GM23248 (cell line): ENCODE data around the gene EFCAB5. TPM values are rescaled to one million over a fixed set of nuclear protein-coding genes. Genes with fewer than 3 reads are reported as not detected.

Experiments used
- DNase-seq: peaks from one replicate; pipeline ENCODE4 v3.0.0-alpha.2; 2015
- H2AFZ ChIP-seq: fragments of 200-600 bp; sonication (generic); 2 replicates; pipeline ENCODE4 v1.6.1; 2016; ENCODE audit warnings: antibody characterized with exemption
- H3F3A ChIP-seq: fragments of 200-600 bp; sonication (generic); 2 replicates; pipeline ENCODE4 v1.6.1; 2016; ENCODE audit warnings: mild to moderate bottlenecking, antibody characterized with exemption, mixed run types; ENCODE audit not compliant: insufficient read depth
- H3K27ac ChIP-seq: fragments of 200-600 bp; sonication (generic); 2 replicates; pipeline ENCODE4 v1.5.1; 2016; ENCODE audit warnings: mild to moderate bottlenecking
- H3K27me3 ChIP-seq: fragments of 200-600 bp; sonication (generic); replicated peaks from 2 replicates; pipeline ENCODE4 v1.6.1; 2016; ENCODE audit warnings: mild to moderate bottlenecking; ENCODE audit not compliant: insufficient read depth
- H3K36me3 ChIP-seq: fragments of 200-600 bp; sonication (generic); 2 replicates; pipeline ENCODE4 v1.6.1; 2016; ENCODE audit warnings: low read depth, mild to moderate bottlenecking
- H3K4me1 ChIP-seq: fragments of 200-600 bp; sonication (generic); 2 replicates; pipeline ENCODE4 v1.6.1; 2016; ENCODE audit warnings: mild to moderate bottlenecking; ENCODE audit not compliant: insufficient read depth
- H3K4me2 ChIP-seq: fragments of 200-600 bp; sonication (generic); one replicate; pipeline ENCODE4 v1.6.1; 2016; ENCODE audit warnings: mild to moderate bottlenecking; ENCODE audit not compliant: unreplicated experiment
- H3K4me3 ChIP-seq: fragments of 200-600 bp; sonication (generic); 2 replicates; pipeline ENCODE4 v1.5.1; 2016; ENCODE audit warnings: mild to moderate bottlenecking
- H3K79me2 ChIP-seq: fragments of 200-600 bp; sonication (generic); 2 replicates; pipeline ENCODE4 v1.6.1; 2016; ENCODE audit warnings: mild to moderate bottlenecking; ENCODE audit not compliant: insufficient read depth
- H3K9ac ChIP-seq: fragments of 200-600 bp; sonication (generic); 2 replicates; pipeline ENCODE4 v1.6.1; 2016; ENCODE audit warnings: mild to moderate bottlenecking
- H3K9me2 ChIP-seq: fragments of 200-600 bp; sonication (generic); 2 replicates; pipeline ENCODE4 v1.6.1; 2016; ENCODE audit warnings: mixed run types, mild to moderate bottlenecking, moderate library complexity; ENCODE audit not compliant: insufficient read depth
- H3K9me3 ChIP-seq: fragments of 200-600 bp; sonication (generic); one replicate; pipeline ENCODE4 v1.6.1; 2017; ENCODE audit warnings: low read depth
- H4K20me1 ChIP-seq: fragments of 200-600 bp; sonication (generic); 2 replicates; pipeline ENCODE4 v1.6.0; 2016; ENCODE audit not compliant: insufficient read depth
- EZH2 ChIP-seq: fragments of 200-600 bp; sonication (generic); IDR thresholded peaks from 2 replicates; pipeline ENCODE4 v1.6.1; 2018; ENCODE audit warnings: antibody characterized with exemption, mild to moderate bottlenecking; ENCODE audit not compliant: insufficient read depth, poor library complexity, severe bottlenecking
- EZH2phosphoT487 ChIP-seq: fragments of 200-600 bp; sonication (generic); IDR thresholded peaks from 2 replicates; pipeline ENCODE4 v1.6.1; 2018; ENCODE audit warnings: antibody characterized with exemption, moderate library complexity, mild to moderate bottlenecking, low read depth; ENCODE audit not compliant: insufficient read depth
- WGBS, 2 experiments: methylation state at CpG; one replicate each; pipeline ENCODE4 v1.1.6; 2015 to 2017; ENCODE audit warnings: low lambda C conversion rate in 2 of 2, low coverage in 1 of 2; ENCODE audit errors: missing lambda C conversion rate in 2 of 2; 5-methylcytosine and 5-hydroxymethylcytosine counted together
- in situ Hi-C: fragments of 300-500 bp; cut with MboI; formaldehyde crosslinking; loops from 2 replicates; pipeline ENCODE4 v1.15.0; 2020
- microRNA counts: library from miRNA; unstranded; fragments of <30 nt; microRNA quantifications from one replicate; lab custom pipeline; 2016
- microRNA-seq: library from miRNA; unstranded; fragments of <30 nt; microRNA quantifications from one replicate; pipeline ENCODE4, GENCODE V29; 2016; ENCODE audit warnings: borderline number of aligned reads
- polyA plus RNA-seq: library from polyadenylated mRNA; unstranded; fragments of >200 nt; fragmentation: Nextera tagmentation; extraction: Ambion mirVana; gene quantifications from 2 replicates; pipeline ENCODE4 v1.2.1, GENCODE V29; 2016
- small RNA-seq: library from RNA; depleted of rRNA; stranded (forward); fragments of <200 nt; gene quantifications from one replicate; pipeline ENCODE3, GENCODE V24; 2014; ENCODE audit warnings: low read depth, low replicate concordance
- total RNA-seq: library from RNA; depleted of rRNA; stranded (reverse); fragments of >200 nt; shearing (Covaris generic); gene quantifications from 2 replicates; pipeline ENCODE4 v1.2.3, GENCODE V29; 2014; rRNA removed

Gene EFCAB5
- total and polyA plus RNA-seq, 2 experiments from 2014 or later: 0.41 TPM; not detected in 1

GRCh38 chr17:30148376-30148775, 206.9 kb downstream of the EFCAB5 start:
- Histone ChIP-seq H3K36me3 (0 out of 2 replicates have a peak, but pooled peaks cover 2% of the 10 kb centered on the region), H3K4me1 (no peaks in the 10 kb centered on the region), H3K4me2 (no peak overlapping the region), H2AFZ (no peak overlapping the region), H3K27ac (no peak overlapping the region), H3K79me2 (peaks cover 99% of the 10 kb centered on the region), H3K9ac (no peak overlapping the region), H4K20me1 (peaks cover 10% of the 10 kb centered on the region; the same call in 1 of the 2 replicates), H3K9me3 (no peaks in the 10 kb centered on the region), H3K9me2 (no peaks in the 10 kb centered on the region), H3K4me3 (no peak overlapping the region), H3F3A (no peaks in the 10 kb centered on the region), H3K27me3 (no peaks in the 10 kb centered on the region)
- WGBS, 2 experiments: 95% methylated on average over 1 of the region's 1 CpG
- no peak for DNase-seq
- in situ Hi-C loops: no loop called here
- no peak for TF ChIP-seq EZH2phosphoT487
- no peak for TF ChIP-seq EZH2

- Histone ChIP-seq H3K9me2 (no peaks in the 10 kb centered on the region), H3K4me2 (no peak overlapping the region), H3K4me1 (no peaks in the 10 kb centered on the region), H3K9me3 (no peaks in the 10 kb centered on the region), H3K27ac (no peak overlapping the region), H3K36me3 (no peaks in the 10 kb centered on the region), H3K9ac (no peak overlapping the region), H2AFZ (no peak overlapping the region), H3K27me3 (no peaks in the 10 kb centered on the region), H3K79me2 (peaks cover 99% of the 10 kb centered on the region), H3K4me3 (no peak overlapping the region), H3F3A (no peaks in the 10 kb centered on the region), H4K20me1 (peaks cover 10% of the 10 kb centered on the region; the same call in 1 of the 2 replicates)
- TF ChIP-seq EZH2phosphoT487 (no peak), EZH2 (no peak)
- in situ Hi-C loops: no loop called here
- 97 to 99% methylated on average over 4 of the region's 4 CpGs for WGBS, 2 experiments
- DNase-seq: no peak
Measured at GRCh38 chr17:30151471-30151870, 210.0 kb downstream of the EFCAB5 start.

GRCh38 chr17:30153463-30153862, 212.0 kb downstream of the EFCAB5 start:
- DNase-seq: no peak
- in situ Hi-C loops: no loop called here
- Histone ChIP-seq H3K27ac (no peak overlapping the region), H3K36me3 (peaks cover 9% of the 10 kb centered on the region; the same call in 1 of the 2 replicates), H4K20me1 (peaks cover 14% of the 10 kb centered on the region; the same call in 1 of the 2 replicates), H3K4me2 (no peak overlapping the region), H3K9ac (no peak overlapping the region), H3K27me3 (no peaks in the 10 kb centered on the region), H2AFZ (no peak overlapping the region), H3K9me2 (no peaks in the 10 kb centered on the region), H3F3A (0 out of 2 replicates have a peak, but pooled peaks cover 8% of the 10 kb centered on the region), H3K9me3 (no peaks in the 10 kb centered on the region), H3K79me2 (peaks cover 99% of the 10 kb centered on the region), H3K4me1 (no peaks in the 10 kb centered on the region), H3K4me3 (no peak overlapping the region)
- TF ChIP-seq EZH2 (no peak), EZH2phosphoT487 (no peak)

- Histone ChIP-seq H3K27ac (no peak overlapping the region), H3K4me2 (no peak overlapping the region), H3K79me2 (peaks cover 99% of the 10 kb centered on the region), H3F3A (0 out of 2 replicates have a peak, but pooled peaks cover 8% of the 10 kb centered on the region), H3K9me3 (no peaks in the 10 kb centered on the region), H2AFZ (no peak overlapping the region), H3K36me3 (peaks cover 21% of the 10 kb centered on the region), H3K4me1 (no peaks in the 10 kb centered on the region), H3K4me3 (no peak overlapping the region), H4K20me1 (peaks cover 20% of the 10 kb centered on the region), H3K9me2 (no peaks in the 10 kb centered on the region), H3K9ac (no peak overlapping the region), H3K27me3 (no peaks in the 10 kb centered on the region)
- no peak for DNase-seq
- in situ Hi-C loops: no loop called here
- TF ChIP-seq EZH2phosphoT487 (no peak), EZH2 (no peak)
- WGBS, 2 experiments: 94 to 100% methylated on average over 2 of the region's 2 CpGs
Measured at GRCh38 chr17:30155389-30155788, 214.0 kb downstream of the EFCAB5 start.

MicroRNAs within 50 kb of the gene (microRNA counts, 767-probe panel; counts per million panel counts)
- microRNA hsa-miR-3184-5p (lab: Ali Mortazavi, UCI) (447 counts per million, percentile 86 among the panel's probes with 10 or more counts), microRNA hsa-miR-423-3p (lab: Ali Mortazavi, UCI) (5,929 counts per million, percentile 91 among the panel's probes with 10 or more counts), microRNA hsa-miR-423-5p (lab: Ali Mortazavi, UCI) (6,073 counts per million, percentile 92 among the panel's probes with 10 or more counts)

Small RNAs within 50 kb of the gene (microRNA-seq; reads per million reads assigned to microRNA genes)
- gene MIR423: not detected

Small RNAs within 50 kb of the gene (small RNA-seq; reads per million reads assigned to genes)
- gene AC104984.5: not detected
- gene RNY4P13: not detected

Other genes starting within 250 kb of the EFCAB5 start
- 8.3 and 9.7 TPM in 2 replicates for gene SSH2, start 11.4 kb upstream of the EFCAB5 start, total RNA-seq
- 16.3 and 18.9 TPM in 2 replicates for gene SSH2, start 11.4 kb upstream of the EFCAB5 start, polyA plus RNA-seq
- 7.7 and 11.8 TPM in 2 replicates for gene NSRP1, start 175.2 kb downstream of the EFCAB5 start, total RNA-seq
- gene NSRP1, start 175.2 kb downstream of the EFCAB5 start, polyA plus RNA-seq: 53.5 and 54.8 TPM in 2 replicates